ENCODE measurements around the gene FAM177A1.
"Not testable (repeated sequence)": the region's sequence is repeated elsewhere in the genome, so short reads cannot be mapped to it uniquely, and the experiment has no call there.

FAM177A1 gene

GRCh38 chr14:35065731-35066130 lies 19.7 kb downstream of the FAM177A1 start:
- FAIRE-seq = not testable (repeated sequence)

DNA sequence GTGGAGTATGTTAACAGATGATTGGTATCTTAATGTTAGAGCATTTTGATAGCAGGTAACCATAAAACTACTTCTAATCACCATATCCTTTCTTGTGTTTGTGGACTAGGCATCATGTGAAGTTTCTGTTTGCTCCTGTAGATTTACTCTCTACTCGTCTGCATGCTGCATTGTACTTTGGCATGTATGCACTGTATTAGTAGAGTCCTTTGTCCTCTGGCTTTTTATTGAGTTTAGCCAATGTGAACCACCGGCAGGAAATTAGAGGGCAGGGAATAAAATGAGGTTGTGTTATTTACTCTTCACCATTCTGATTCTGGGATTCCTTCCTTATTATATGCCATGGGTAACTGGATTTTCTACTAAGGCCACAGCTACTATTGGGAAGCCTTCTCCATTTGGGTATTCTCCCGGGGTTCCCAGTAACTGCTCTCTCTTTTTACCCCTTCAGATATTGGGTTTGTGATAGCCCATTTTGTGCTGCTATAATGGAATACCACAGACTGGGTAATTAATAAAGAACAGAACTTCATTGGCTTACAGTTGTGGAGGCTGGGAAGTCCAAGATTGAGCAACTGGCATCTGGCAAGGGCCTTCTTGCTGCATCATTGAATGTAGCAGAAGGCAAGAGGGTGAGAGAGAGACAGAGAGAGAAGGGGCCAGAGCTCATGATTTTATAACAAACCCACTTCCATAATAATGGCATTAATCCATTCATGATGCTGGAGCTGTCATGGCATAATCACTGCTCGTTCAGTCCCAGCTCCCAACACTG lies 22.4 kb downstream of the FAM177A1 start:
- FAIRE-seq = no peak

GRCh38 chr14:35072226-35072625 lies 26.2 kb downstream of the FAM177A1 start:
- no peak for FAIRE-seq

- FAIRE-seq = no peak
These were observed 27.4 kb downstream of the FAM177A1 start for GRCh38 chr14:35073486-35073885.

DNA sequence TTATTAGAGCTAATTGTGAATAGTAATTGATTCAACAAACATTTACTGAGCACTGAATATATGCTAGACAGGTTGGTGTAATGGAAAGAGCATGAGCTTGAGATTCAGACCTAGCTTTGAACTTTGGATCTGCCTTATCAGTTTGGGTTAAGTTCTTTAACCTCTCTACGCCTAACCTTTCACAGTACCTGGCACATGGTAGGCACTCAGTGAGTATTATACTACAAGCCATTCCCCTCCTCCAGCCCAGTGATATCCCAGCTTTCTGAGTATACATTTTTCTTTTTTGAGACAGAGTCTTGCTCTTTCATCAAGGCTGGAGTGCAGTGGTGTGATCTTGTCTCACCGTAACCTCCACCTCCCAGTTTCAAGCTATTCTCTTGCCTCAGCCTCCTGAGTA lies 32.0 kb downstream of the FAM177A1 start:
- no peak for FAIRE-seq

- FAIRE-seq = no peak
These were observed 33.7 kb downstream of the FAM177A1 start for GRCh38 chr14:35079742-35080141.

GRCh38 chr14:35083530-35084150 lies 37.6 kb downstream of the FAM177A1 start:
- no peak for FAIRE-seq

GRCh38 chr14:35085441-35085840 lies 39.4 kb downstream of the FAM177A1 start:
- no peak for FAIRE-seq

GRCh38 chr14:35088514-35088913 lies 42.4 kb downstream of the FAM177A1 start:
- FAIRE-seq = no peak

GRCh38 chr14:35094645-35095044 lies 48.6 kb downstream of the FAM177A1 start:
- not testable (repeated sequence) for FAIRE-seq

GRCh38 chr14:35107866-35108265 lies 61.8 kb downstream of the FAM177A1 start:
- FAIRE-seq = no peak

DNA sequence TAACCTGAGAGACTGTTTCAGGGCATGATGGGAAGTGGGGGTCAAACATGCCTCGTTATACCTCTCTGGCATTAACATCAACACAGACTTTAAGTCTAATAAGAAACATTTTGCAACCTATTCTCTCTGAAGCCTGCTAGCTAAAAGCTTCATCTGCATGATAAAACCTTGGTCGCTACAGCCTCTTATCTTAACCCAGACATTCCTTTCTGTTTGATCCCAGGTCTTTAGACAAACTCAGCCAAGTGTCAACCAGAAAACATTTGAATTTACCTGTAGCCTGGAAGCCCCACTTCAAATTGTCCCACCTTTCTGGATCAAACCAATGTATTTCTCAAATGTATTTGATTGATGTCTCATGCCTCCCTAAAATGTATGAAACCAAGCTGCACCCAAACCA lies 66.6 kb downstream of the FAM177A1 start:
- FAIRE-seq = no peak

DNA sequence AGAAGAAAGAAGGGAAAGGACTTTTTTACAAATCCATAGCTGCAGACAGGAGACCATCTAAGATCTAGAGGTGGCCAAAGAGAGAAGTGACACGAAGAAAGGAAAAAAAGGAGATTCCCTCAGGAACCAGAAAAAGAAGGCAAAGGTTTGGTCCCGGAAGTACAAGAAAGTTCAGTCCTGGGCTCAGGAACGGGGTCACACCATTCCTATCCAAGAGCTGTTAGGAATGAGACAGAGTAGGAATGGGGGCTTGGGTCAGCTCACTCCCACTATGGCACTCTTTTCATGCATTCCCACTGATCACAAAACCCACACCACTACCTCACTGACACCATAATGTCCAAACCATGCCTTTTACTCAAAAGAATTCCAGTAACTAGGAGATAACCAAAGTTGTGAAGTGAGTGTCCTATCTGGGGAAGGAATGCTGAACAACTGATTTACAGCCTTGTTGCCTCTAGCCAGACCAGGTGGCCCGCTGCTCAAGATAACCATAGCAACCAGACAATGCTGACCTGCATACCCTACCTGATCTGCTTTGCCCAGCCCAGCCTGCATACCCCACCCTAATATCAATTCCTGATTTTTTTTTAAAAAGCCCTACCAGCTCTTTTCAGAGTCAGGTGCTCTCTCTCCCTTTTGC lies 67.4 kb downstream of the FAM177A1 start:
- no peak for FAIRE-seq

GRCh38 chr14:35114036-35114435 lies 68.0 kb downstream of the FAM177A1 start:
- no peak for FAIRE-seq

DNA sequence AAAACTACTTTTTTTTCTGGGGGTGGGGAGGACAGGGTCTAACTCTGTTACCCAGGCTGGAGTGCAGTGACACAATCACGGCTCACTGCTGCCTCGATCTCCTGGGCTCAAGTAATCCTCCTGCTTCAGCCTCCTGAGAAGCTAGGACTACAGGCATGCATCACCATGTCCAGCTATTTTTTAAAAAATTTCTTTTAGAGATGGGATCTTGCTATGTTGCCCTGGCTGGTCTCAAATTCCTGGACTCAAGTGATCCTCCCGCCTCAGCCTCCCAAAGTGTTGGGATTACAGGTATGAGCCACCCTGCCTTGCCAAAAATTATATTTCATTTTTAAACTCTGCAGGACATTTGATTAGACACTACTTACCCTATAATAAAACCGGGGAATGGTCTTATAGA lies 70.2 kb downstream of the FAM177A1 start:
- FAIRE-seq = no peak

DNA sequence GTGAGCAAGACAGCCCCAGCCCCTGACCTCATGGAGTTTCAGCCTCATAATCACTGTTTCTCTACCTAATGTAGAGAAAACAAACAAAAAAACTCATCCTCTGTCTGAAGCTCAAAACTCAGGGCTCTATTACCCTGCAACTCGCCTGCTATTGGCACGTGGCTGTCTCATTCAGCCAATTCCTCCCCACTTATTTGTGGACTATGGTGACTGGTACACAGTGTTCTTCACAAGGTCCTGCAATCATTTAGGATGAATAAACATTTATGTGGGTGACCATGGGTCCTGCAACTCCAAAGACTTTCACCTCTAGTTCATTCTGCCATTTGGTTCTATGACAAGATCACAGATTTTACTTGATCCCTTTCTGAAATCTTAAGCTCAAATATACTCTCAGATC lies 71.0 kb downstream of the FAM177A1 start:
- FAIRE-seq = no peak

DNA sequence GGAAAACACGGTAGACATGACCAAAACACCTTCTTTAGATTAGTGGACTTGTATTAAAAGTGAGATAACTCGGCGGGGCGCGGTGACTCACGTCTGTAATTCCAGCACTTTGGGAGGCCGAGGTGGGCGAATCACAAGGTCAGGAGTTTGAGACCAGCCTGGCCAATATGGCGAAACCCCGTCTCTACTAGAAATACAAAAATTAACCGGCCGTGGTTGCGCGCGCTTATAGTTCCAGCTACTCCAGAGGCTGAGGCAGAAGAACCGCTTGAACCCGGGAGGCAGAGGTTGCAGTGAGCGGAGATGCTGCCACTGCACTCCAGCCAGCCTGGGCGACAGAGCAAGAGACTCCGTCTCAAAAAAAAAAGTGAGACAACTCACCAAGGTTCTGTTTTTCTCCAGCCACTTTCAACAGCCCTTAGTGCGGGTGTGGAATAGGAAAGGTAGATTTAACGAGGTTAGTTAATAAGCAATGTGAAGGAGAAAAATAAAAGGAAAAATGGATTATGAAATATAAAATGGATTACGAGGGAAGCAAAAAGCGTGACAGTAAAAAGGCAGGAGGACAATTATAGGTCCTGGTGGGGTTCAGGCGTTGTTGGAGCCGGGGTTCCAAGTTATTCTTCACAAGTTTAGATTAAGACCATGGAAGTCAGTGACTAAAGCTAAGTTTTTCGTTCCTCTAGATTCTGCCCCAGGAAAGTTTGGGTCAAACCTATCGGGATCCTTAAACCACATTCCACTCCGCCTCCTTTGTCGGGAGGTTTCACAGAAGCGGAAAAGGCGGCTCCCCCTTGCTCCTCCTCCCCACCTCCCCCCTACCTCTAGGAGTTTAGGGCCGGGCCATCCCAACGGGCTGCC lies 75.2 kb downstream of the FAM177A1 start:
- no peak for FAIRE-seq

DNA sequence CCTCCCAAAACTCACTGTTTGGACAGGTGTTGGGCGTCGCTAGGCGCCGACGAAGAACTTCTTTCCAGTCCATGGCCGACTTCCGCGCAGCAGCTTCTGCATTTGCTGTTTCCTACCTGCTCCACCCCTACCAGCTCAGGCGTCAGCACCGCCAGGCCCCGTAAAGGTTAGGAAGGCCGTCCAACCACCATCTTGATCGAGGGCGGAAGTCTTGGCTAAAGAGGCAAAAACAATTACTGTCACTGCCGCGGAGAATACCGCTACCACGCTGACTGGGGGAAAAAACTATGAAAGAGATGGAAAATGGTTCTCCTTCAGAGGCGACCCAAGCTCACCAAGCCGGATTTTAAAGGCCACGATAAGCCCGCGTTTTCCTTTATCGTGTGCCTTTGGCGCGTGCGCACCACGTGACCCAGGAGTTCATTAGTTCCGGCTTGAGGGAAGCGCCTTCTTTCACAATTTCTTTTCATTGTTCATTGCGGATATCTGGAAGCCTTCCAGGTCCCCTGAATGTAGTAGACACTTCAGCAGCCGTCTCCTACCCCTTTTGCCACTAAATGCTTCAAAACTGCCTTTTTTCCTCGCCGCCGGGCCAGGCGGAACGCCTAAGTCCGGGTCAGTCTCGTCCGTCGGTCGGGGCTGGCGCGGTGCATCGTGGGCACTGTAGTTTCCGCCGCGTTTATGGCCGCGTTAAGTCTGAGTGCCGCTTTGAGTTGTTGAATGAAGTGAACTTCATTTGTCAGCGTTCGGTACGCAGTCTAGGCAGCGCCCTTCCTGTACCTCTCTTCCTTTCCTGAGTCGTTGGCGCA lies 76.0 kb downstream of the FAM177A1 start, which contains the start of the genes PPP2R3C and PRORP:
Gene PPP2R3C (minus strand): TSS at position 104 of the 809 bp plus-strand sequence. CDS start 31 bp downstream, at position 73.
Gene PRORP (plus strand): TSS at position 666 of the 809 bp plus-strand sequence. CDS start 694 bp downstream, outside the sequence.
- peak; percentile 67 for FAIRE-seq

- FAIRE-seq = no peak
These were observed 76.8 kb downstream of the FAM177A1 start for GRCh38 chr14:35122696-35123387.

- FAIRE-seq = no peak
These were observed 77.3 kb downstream of the FAM177A1 start for GRCh38 chr14:35123388-35123703.

DNA sequence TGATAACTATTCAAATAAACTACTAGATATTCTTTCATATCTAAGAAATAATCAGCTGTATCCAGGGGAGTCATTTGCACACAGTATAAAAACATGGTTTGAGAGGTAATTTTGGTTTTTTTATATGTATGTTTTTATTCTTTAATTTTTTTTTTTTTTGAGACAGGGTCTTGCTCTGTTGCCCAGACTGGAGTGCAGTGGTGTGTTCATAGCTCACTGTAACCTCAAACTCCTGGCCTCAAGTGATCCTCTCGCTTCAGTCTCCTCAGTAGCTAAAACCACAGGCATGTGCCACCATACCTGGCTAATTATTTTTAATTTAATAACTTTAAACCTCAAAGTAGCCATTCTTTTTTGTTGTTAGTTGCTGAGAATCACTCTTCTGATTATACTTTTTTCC lies 78.1 kb downstream of the FAM177A1 start:
- FAIRE-seq = no peak

All from TTC549 (cell line).